Ascending aorta (tissue), 2 donors: ENCODE results near the gene AIDA. TPM values are rescaled to one million over a fixed set of nuclear protein-coding genes. Genes with fewer than 3 reads are reported as not detected.

Experiments used
- DNase-seq, 2 donors: peaks; one replicate each; pipeline ENCODE4 v3.0.0-alpha.2; 2019; ENCODE audit warnings: low spot score in 2 of 2
- H3K27ac ChIP-seq, 2 donors: fragments of 200-600 bp; sonication (generic); one replicate each; pipeline ENCODE4 v1.5.1; 2016 to 2017; ENCODE audit warnings: mild to moderate bottlenecking in 1 of 2
- H3K27me3 ChIP-seq: fragments of 200-600 bp; sonication (generic); one replicate; pipeline ENCODE4 v1.5.1; 2017
- H3K36me3 ChIP-seq, 2 donors: fragments of 200-600 bp; sonication (generic); one replicate each; pipeline ENCODE4 v1.5.1; 2016
- H3K4me1 ChIP-seq, 2 donors: fragments of 200-600 bp; sonication (generic); one replicate each; pipeline ENCODE4 v1.5.1; 2016 to 2017; ENCODE audit warnings: mild to moderate bottlenecking in 1 of 2
- H3K4me3 ChIP-seq, 2 donors: fragments of 200-600 bp; sonication (generic); one replicate each; pipeline ENCODE4 v1.5.1; 2016 to 2017; ENCODE audit warnings: mild to moderate bottlenecking in 1 of 2
- H3K9me3 ChIP-seq, 2 donors: fragments of 200-600 bp; sonication (generic); one replicate each; pipeline ENCODE4 v1.5.1; 2016
- intact Hi-C: fragments of 100-400 bp; cut with DNase I; formaldehyde crosslinking; loops from one replicate; pipeline ENCODE4 v1.15.1; 2023
- total RNA-seq: library from RNA; depleted of rRNA; stranded (reverse); fragments of >200 nt; gene quantifications from one replicate; pipeline ENCODE4 v1.1.0, GENCODE V29; 2016
- TF ChIP-seq, protein P1 (sequence below), 3 experiments: fragments of 200-600 bp in 2 of 3; fragments of 450-650 bp in 1 of 3; sonication (generic) in 2 of 3; IDR thresholded peaks; one replicate each; pipeline ENCODE4 v1.5.1; 2016 to 2019; ENCODE audit warnings: antibody characterized with exemption in 3 of 3, mild to moderate bottlenecking in 1 of 3, moderate library complexity in 1 of 3

The AIDA gene, protein sequence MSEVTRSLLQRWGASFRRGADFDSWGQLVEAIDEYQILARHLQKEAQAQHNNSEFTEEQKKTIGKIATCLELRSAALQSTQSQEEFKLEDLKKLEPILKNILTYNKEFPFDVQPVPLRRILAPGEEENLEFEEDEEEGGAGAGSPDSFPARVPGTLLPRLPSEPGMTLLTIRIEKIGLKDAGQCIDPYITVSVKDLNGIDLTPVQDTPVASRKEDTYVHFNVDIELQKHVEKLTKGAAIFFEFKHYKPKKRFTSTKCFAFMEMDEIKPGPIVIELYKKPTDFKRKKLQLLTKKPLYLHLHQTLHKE
- total RNA-seq, result 42.9 TPM

- no peaks in the 10 kb centered on the region for H3K27me3 ChIP-seq
- H3K4me3 ChIP-seq, result peak within 1 kb of the TSS; percentile 80 to 89
- intact Hi-C loops, result loop anchor here (1.0 to 2.0 kb wide), 6 partner anchors 42 to 970 kb away; partner anchors contain the start of genes DISP1 and DUSP10
- peaks cover 9 to 20% of the 10 kb centered on the region in 2 donors for H3K36me3 ChIP-seq
- TF ChIP-seq, protein P1, sequence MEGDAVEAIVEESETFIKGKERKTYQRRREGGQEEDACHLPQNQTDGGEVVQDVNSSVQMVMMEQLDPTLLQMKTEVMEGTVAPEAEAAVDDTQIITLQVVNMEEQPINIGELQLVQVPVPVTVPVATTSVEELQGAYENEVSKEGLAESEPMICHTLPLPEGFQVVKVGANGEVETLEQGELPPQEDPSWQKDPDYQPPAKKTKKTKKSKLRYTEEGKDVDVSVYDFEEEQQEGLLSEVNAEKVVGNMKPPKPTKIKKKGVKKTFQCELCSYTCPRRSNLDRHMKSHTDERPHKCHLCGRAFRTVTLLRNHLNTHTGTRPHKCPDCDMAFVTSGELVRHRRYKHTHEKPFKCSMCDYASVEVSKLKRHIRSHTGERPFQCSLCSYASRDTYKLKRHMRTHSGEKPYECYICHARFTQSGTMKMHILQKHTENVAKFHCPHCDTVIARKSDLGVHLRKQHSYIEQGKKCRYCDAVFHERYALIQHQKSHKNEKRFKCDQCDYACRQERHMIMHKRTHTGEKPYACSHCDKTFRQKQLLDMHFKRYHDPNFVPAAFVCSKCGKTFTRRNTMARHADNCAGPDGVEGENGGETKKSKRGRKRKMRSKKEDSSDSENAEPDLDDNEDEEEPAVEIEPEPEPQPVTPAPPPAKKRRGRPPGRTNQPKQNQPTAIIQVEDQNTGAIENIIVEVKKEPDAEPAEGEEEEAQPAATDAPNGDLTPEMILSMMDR (IDR thresholded peaks at IDR 0.05), result no peak
- H3K27ac ChIP-seq, result peak within 1 kb of the TSS; percentile 96 to 99
- H3K4me1 ChIP-seq, result peaks cover 0 to 15% of the 10 kb centered on the region in 2 donors
- DNase-seq, result peak; percentile 70 to 95
- no peaks in the 10 kb centered on the region for H3K9me3 ChIP-seq
Measured at GRCh38 chr1:222712253-222713090, at the start of gene AIDA, which contains the start of gene BROX. Gene AIDA, minus strand, starts transcription at chr1:222712491. Its CDS starts 174 bp downstream, at chr1:222712317. Gene BROX, plus strand, starts transcription at chr1:222712564. Its CDS starts 3,136 bp downstream, at chr1:222715700.

GRCh38 chr1:222761083-222761482 is 48.8 kb upstream of the AIDA start:
- Histone ChIP-seq H3K27me3 (no peaks in the 10 kb centered on the region), H3K36me3 (no peaks in the 10 kb centered on the region), H3K9me3 (no peaks in the 10 kb centered on the region), H3K27ac (no peak overlapping the region), H3K4me1 (no peaks in the 10 kb centered on the region), H3K4me3 (no peak overlapping the region)
- no peak for DNase-seq
- intact Hi-C loops, result no loop called here
- TF ChIP-seq, protein P1 (IDR thresholded peaks at IDR 0.05), result no peak

- H3K9me3 ChIP-seq, result no peaks in the 10 kb centered on the region
- H3K27ac ChIP-seq, result no peak overlapping the region
- TF ChIP-seq, protein P1 (IDR thresholded peaks at IDR 0.05), result no peak
- H3K4me1 ChIP-seq, result no peaks in the 10 kb centered on the region
- DNase-seq, result no peak
- intact Hi-C loops, result loop anchor here (10.0 kb wide), 1 partner anchor 1125 kb away; no protein-coding TSS in a partner anchor
- no peak overlapping the region for H3K4me3 ChIP-seq
- no peaks in the 10 kb centered on the region for H3K27me3 ChIP-seq
- H3K36me3 ChIP-seq, result no peaks in the 10 kb centered on the region
Measured at GRCh38 chr1:222759451-222760035, 47.3 kb upstream of the AIDA start.

DNA sequence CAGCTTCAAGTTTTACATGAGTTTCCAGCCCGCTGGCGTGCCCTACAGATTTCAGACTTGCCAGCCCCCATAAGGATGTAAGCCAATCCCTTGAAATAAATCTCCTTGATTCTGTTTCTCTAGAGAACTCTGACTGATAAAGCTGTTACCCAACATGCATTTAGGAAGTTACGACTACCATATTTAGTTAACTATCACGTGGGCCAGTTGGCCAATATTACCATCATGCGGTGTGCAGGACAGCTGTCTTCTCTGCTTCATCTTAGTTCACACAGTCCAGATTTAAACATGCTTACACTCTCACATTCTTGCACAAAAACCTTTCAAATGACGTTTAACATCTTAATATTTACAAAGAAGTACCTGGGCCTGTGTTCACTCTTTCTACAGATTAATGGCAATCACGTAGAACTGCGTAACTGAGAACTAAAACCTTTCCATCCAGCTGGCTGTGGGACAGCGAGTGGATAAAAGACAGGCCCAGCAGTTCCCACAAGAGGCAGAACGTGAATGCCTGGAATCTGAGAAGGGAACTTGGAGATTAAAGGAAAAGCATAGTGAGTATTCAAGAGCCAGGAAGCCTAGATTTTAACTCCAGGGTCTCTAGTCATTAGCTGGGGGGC is 45.5 kb upstream of the AIDA start:
- H3K27ac ChIP-seq, result peak overlapping the region; percentile 46 to 59
- TF ChIP-seq, protein P1 (IDR thresholded peaks at IDR 0.05), result no peak
- H3K27me3 ChIP-seq, result no peaks in the 10 kb centered on the region
- H3K4me1 ChIP-seq, result peaks cover 0 to 4% of the 10 kb centered on the region in 2 donors
- no peaks in the 10 kb centered on the region for H3K36me3 ChIP-seq
- no peaks in the 10 kb centered on the region for H3K9me3 ChIP-seq
- intact Hi-C loops, result loop anchor here (10.0 kb wide), 1 partner anchor 1127 kb away; no protein-coding TSS in a partner anchor
- no peak for DNase-seq
- H3K4me3 ChIP-seq, result no peak overlapping the region
